DMS153 treated with DMSO at 0.1 percent for 48 hours (cell line): Measurements from ENCODE around the gene DVL1.

ENCODE experiments used
- DNase-seq: peaks from one replicate; lab custom pipeline; 2025; ENCODE audit not compliant: unreplicated experiment; lab: John Stamatoyannopoulos, UW

Gene DVL1

GRCh38 chr1:1356796-1357401 is 7.7 kb upstream of the DVL1 start:
- no peak for DNase-seq

- no peak for DNase-seq
These were observed 7.1 kb upstream of the DVL1 start for GRCh38 chr1:1356166-1356795.

- no peak for DNase-seq
These were observed 6.2 kb upstream of the DVL1 start for GRCh38 chr1:1355416-1355815.

- no peak for DNase-seq
These were observed 5.3 kb upstream of the DVL1 start for GRCh38 chr1:1354271-1355247.

- peak; percentile 59 for DNase-seq
These were observed 4.4 kb upstream of the DVL1 start for GRCh38 chr1:1353389-1354151.

GRCh38 chr1:1352786-1353388 is 3.7 kb upstream of the DVL1 start:
- DNase-seq = no peak

- no peak for DNase-seq
These were observed 2.6 kb upstream of the DVL1 start for GRCh38 chr1:1351511-1352427.

GRCh38 chr1:1348420-1349255 is 580 bp downstream of the DVL1 start:
- DNase-seq = no peak

- DNase-seq = no peak
These were observed 1.4 kb downstream of the DVL1 start for GRCh38 chr1:1347663-1348419.

- DNase-seq = no peak
These were observed 2.1 kb downstream of the DVL1 start for GRCh38 chr1:1347026-1347595.

GRCh38 chr1:1346501-1346890 is 2.7 kb downstream of the DVL1 start:
- no peak for DNase-seq

GRCh38 chr1:1345860-1346500 is 3.2 kb downstream of the DVL1 start:
- no peak for DNase-seq

GRCh38 chr1:1345384-1345783 is 3.8 kb downstream of the DVL1 start:
- DNase-seq = no peak

GRCh38 chr1:1344655-1345361 is 4.4 kb downstream of the DVL1 start:
- DNase-seq = no peak

- DNase-seq = no peak
These were observed 5.3 kb downstream of the DVL1 start for GRCh38 chr1:1343811-1344421.

GRCh38 chr1:1342584-1343115 is 6.6 kb downstream of the DVL1 start:
- no peak for DNase-seq
